ENCODE measurements around the gene SMU1.

SMU1 gene

GRCh38 chr9:33111631-33112030, 35.2 kb upstream of the SMU1 start:
- Histone ChIP-seq H3K4me2 (ENCODE audit: low read depth, low read length, poor library complexity, severe bottlenecking) (no peak overlapping the region), H3K9ac (ENCODE audit: low read depth, low read length, poor library complexity, severe bottlenecking) (no peak overlapping the region), H2AFZ (ENCODE audit: low read length) (no peak overlapping the region), H4K20me1 (ENCODE audit: insufficient read depth, low read length, poor library complexity, severe bottlenecking) (no peaks in the 10 kb centered on the region), H3K27me3 (ENCODE audit: insufficient read depth, low read length, poor library complexity, severe bottlenecking) (no peaks in the 10 kb centered on the region), H3K4me1 (ENCODE audit: insufficient read depth, low read length, poor library complexity, severe bottlenecking) (no peaks in the 10 kb centered on the region), H3K9me2 (replicated peaks; ENCODE audit: low read depth, low read length) (no peaks in the 10 kb centered on the region), H3F3A (ENCODE audit: low read depth) (no peaks in the 10 kb centered on the region), H3K36me3 (ENCODE audit: insufficient read depth, low read length) (peaks cover 34% of the 10 kb centered on the region; the same call in 1 of the 2 replicates), H3K79me2 (ENCODE audit: insufficient read depth, low read length) (no peaks in the 10 kb centered on the region), H3K4me3 (ENCODE audit: low read length, poor library complexity, severe bottlenecking) (no peak overlapping the region), H3K9me3 (ENCODE audit: insufficient read depth, low read depth, low read length) (no peaks in the 10 kb centered on the region)
- TF ChIP-seq EZH2phosphoT487 (IDR thresholded peaks at IDR 0.05; ENCODE audit: borderline replicate concordance) = no peak
- TF ChIP-seq, protein P1, sequence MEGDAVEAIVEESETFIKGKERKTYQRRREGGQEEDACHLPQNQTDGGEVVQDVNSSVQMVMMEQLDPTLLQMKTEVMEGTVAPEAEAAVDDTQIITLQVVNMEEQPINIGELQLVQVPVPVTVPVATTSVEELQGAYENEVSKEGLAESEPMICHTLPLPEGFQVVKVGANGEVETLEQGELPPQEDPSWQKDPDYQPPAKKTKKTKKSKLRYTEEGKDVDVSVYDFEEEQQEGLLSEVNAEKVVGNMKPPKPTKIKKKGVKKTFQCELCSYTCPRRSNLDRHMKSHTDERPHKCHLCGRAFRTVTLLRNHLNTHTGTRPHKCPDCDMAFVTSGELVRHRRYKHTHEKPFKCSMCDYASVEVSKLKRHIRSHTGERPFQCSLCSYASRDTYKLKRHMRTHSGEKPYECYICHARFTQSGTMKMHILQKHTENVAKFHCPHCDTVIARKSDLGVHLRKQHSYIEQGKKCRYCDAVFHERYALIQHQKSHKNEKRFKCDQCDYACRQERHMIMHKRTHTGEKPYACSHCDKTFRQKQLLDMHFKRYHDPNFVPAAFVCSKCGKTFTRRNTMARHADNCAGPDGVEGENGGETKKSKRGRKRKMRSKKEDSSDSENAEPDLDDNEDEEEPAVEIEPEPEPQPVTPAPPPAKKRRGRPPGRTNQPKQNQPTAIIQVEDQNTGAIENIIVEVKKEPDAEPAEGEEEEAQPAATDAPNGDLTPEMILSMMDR (conservative IDR thresholded peaks at IDR 0.05; ENCODE audit: low read length) = no peak

- H3K4me3 ChIP-seq (ENCODE audit: low read length, poor library complexity, severe bottlenecking) = no peak overlapping the region
- no peaks in the 10 kb centered on the region for H4K20me1 ChIP-seq (ENCODE audit: insufficient read depth, low read length, poor library complexity, severe bottlenecking)
- no peak overlapping the region for H3K9ac ChIP-seq (ENCODE audit: low read depth, low read length, poor library complexity, severe bottlenecking)
- H3K9me2 ChIP-seq (replicated peaks; ENCODE audit: low read depth, low read length) = no peaks in the 10 kb centered on the region
- peaks cover 34% of the 10 kb centered on the region; the same call in 1 of the 2 replicates for H3K36me3 ChIP-seq (ENCODE audit: insufficient read depth, low read length)
- H3K9me3 ChIP-seq (ENCODE audit: insufficient read depth, low read depth, low read length) = no peaks in the 10 kb centered on the region
- H3K79me2 ChIP-seq (ENCODE audit: insufficient read depth, low read length) = no peaks in the 10 kb centered on the region
- H3K4me1 ChIP-seq (ENCODE audit: insufficient read depth, low read length, poor library complexity, severe bottlenecking) = no peaks in the 10 kb centered on the region
- TF ChIP-seq, protein P1 (conservative IDR thresholded peaks at IDR 0.05; ENCODE audit: low read length) = no peak
- TF ChIP-seq EZH2phosphoT487 (IDR thresholded peaks at IDR 0.05; ENCODE audit: borderline replicate concordance) = no peak
- no peak overlapping the region for H3K4me2 ChIP-seq (ENCODE audit: low read depth, low read length, poor library complexity, severe bottlenecking)
- H3F3A ChIP-seq (ENCODE audit: low read depth) = no peaks in the 10 kb centered on the region
- H2AFZ ChIP-seq (ENCODE audit: low read length) = no peak overlapping the region
- H3K27me3 ChIP-seq (ENCODE audit: insufficient read depth, low read length, poor library complexity, severe bottlenecking) = no peaks in the 10 kb centered on the region
These were observed 34.2 kb upstream of the SMU1 start for GRCh38 chr9:33110686-33111085.

- no peaks in the 10 kb centered on the region for H4K20me1 ChIP-seq (ENCODE audit: insufficient read depth, low read length, poor library complexity, severe bottlenecking)
- H3K36me3 ChIP-seq (ENCODE audit: insufficient read depth, low read length) = peaks cover 30% of the 10 kb centered on the region; the same call in 1 of the 2 replicates
- no peak for TF ChIP-seq EZH2phosphoT487 (IDR thresholded peaks at IDR 0.05; ENCODE audit: borderline replicate concordance)
- TF ChIP-seq, protein P1 (conservative IDR thresholded peaks at IDR 0.05; ENCODE audit: low read length) = no peak
- H3K9ac ChIP-seq (ENCODE audit: low read depth, low read length, poor library complexity, severe bottlenecking) = no peak overlapping the region
- H3K9me2 ChIP-seq (replicated peaks; ENCODE audit: low read depth, low read length) = no peaks in the 10 kb centered on the region
- H3K27me3 ChIP-seq (ENCODE audit: insufficient read depth, low read length, poor library complexity, severe bottlenecking) = no peaks in the 10 kb centered on the region
- no peak overlapping the region for H3K4me3 ChIP-seq (ENCODE audit: low read length, poor library complexity, severe bottlenecking)
- H3F3A ChIP-seq (ENCODE audit: low read depth) = no peaks in the 10 kb centered on the region
- H3K79me2 ChIP-seq (ENCODE audit: insufficient read depth, low read length) = no peaks in the 10 kb centered on the region
- no peaks in the 10 kb centered on the region for H3K9me3 ChIP-seq (ENCODE audit: insufficient read depth, low read depth, low read length)
- no peak overlapping the region for H2AFZ ChIP-seq (ENCODE audit: low read length)
- no peaks in the 10 kb centered on the region for H3K4me1 ChIP-seq (ENCODE audit: insufficient read depth, low read length, poor library complexity, severe bottlenecking)
- no peak overlapping the region for H3K4me2 ChIP-seq (ENCODE audit: low read depth, low read length, poor library complexity, severe bottlenecking)
These were observed 33.5 kb upstream of the SMU1 start for GRCh38 chr9:33109850-33110595.
